SH-SY5Y (cell line): ENCODE measurements around the gene DACH1.

ENCODE experiments used
- GATA2 ChIP-seq: IDR thresholded peaks from 2 replicates; pipeline ENCODE4 v1.6.1; 2011; ENCODE audit warnings: mild to moderate bottlenecking, low read depth, low read length
- GATA3 ChIP-seq: IDR thresholded peaks from 2 replicates; pipeline ENCODE4 v1.6.1; 2011; ENCODE audit warnings: low read depth, mild to moderate bottlenecking, low read length, moderate library complexity

DNA sequence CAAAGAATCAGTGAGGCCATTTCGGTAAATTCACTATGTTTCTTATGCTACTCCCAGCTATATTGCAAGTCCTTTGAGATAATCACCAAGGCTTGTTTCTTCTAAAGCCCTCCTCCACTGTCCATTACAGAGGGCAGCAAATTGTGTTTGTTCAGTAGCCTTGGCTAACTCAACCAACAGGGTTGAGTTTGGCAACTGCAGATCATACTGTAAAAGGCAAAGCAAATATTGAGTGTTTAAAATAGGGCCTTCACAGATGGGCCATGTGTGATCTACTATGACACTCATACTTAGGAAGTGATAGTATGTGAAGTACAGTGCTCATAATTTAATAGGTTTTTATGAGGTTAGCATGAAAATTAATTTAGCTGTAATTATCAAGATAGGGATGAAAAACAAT is 171.3 kb downstream of the DACH1 start:
- TF ChIP-seq GATA3 = no peak
- TF ChIP-seq GATA2 = no peak
